Neural cell (in vitro differentiated cells): ENCODE data around the gene MYRIP.

Experiments used
- CTCF ChIP-seq: fragments of 450-650 bp; IDR thresholded peaks from 2 replicates; pipeline ENCODE4 v1.5.1; 2014; ENCODE audit warnings: antibody characterized with exemption, mild to moderate bottlenecking, moderate library complexity; ENCODE audit not compliant: poor library complexity, severe bottlenecking
- EP300 ChIP-seq: fragments of 450-650 bp; conservative IDR thresholded peaks from 2 replicates; pipeline ENCODE4 v1.6.1; 2014; ENCODE audit warnings: antibody characterized with exemption, mild to moderate bottlenecking, moderate library complexity; ENCODE audit not compliant: poor library complexity, severe bottlenecking
- EZH2 ChIP-seq: fragments of 200-600, 300-800 bp; shearing (Covaris generic), sonication (generic); IDR thresholded peaks from 2 replicates; pipeline ENCODE4 v1.6.1; 2014; ENCODE audit warnings: antibody characterized with exemption, low read length, borderline replicate concordance, mild to moderate bottlenecking; ENCODE audit not compliant: insufficient read depth, poor library complexity, severe bottlenecking
- POLR2AphosphoS5 ChIP-seq: IDR thresholded peaks from 2 replicates; pipeline ENCODE4 v1.6.1; 2012
- RAD21 ChIP-seq: fragments of 450-650 bp; conservative IDR thresholded peaks from 2 replicates; pipeline ENCODE4 v1.6.1; 2014; ENCODE audit warnings: antibody characterized with exemption, mild to moderate bottlenecking, moderate library complexity
- REST ChIP-seq: IDR thresholded peaks from 2 replicates; pipeline ENCODE4 v1.6.1; 2012; ENCODE audit warnings: borderline replicate concordance
- TAF1 ChIP-seq: IDR thresholded peaks from 2 replicates; pipeline ENCODE4 v1.6.1; 2012; ENCODE audit warnings: low read depth

- TF ChIP-seq CTCF (no peak), TAF1 (no peak), RAD21 (no peak), EP300 (no peak), POLR2AphosphoS5 (no peak), REST (no peak), EZH2 (no peak)
Observed at GRCh38 chr3:40185029-40185695, 375.8 kb downstream of the MYRIP start.
